SK-N-SH treated with all-trans-retinoic acid at 6 μM for 48 hours (cell line): ENCODE measurements around the gene CLK2.
"Not testable (repeated sequence)": the region's sequence is repeated elsewhere in the genome, so short reads cannot be mapped to it uniquely, and the experiment has no call there.

Experiments
- ATAC-seq: fragments of 200-7000 bp; cut with Tn5 transposase; 3 replicates; pipeline ENCODE4 v1.9.1; 2020; ENCODE audit warnings: mild to moderate bottlenecking, moderate library complexity
- ARNTL ChIP-seq: fragments of 450-650 bp; formaldehyde crosslinking; IDR thresholded peaks from 2 replicates; pipeline ENCODE4 v1.5.0; 2020; ENCODE audit warnings: low read depth, mild to moderate bottlenecking, moderate library complexity, borderline replicate concordance
- BACH2 ChIP-seq: fragments of 250-450 bp; sonication (Bioruptor Pico); IDR thresholded peaks from 2 replicates; pipeline ENCODE4 v1.9.0; 2021; ENCODE audit warnings: mild to moderate bottlenecking, borderline replicate concordance
- ESRRG ChIP-seq: fragments of 250-450 bp; sonication (Bioruptor Pico); IDR thresholded peaks from 2 replicates; pipeline ENCODE4 v1.6.1; 2021; ENCODE audit warnings: mild to moderate bottlenecking
- OSR1 ChIP-seq: fragments of 250-450 bp; sonication (Bioruptor Pico); IDR thresholded peaks from 2 replicates; pipeline ENCODE4 v1.8.0; 2022; ENCODE audit warnings: moderate library complexity, mild to moderate bottlenecking, inconsistent platforms
- PPARA ChIP-seq: fragments of 250-450 bp; sonication (Bioruptor Pico); IDR thresholded peaks from 2 replicates; pipeline ENCODE4 v1.5.0; 2020; ENCODE audit warnings: mild to moderate bottlenecking, borderline replicate concordance
- RARB ChIP-seq: fragments of 250-450 bp; sonication (Bioruptor Pico); IDR thresholded peaks from 2 replicates; pipeline ENCODE4 v1.8.0; 2021; ENCODE audit warnings: mild to moderate bottlenecking, moderate library complexity
- SNAI2 ChIP-seq: fragments of 250-450 bp; sonication (Bioruptor Pico); IDR thresholded peaks from 2 replicates; pipeline ENCODE4 v1.5.0; 2020; ENCODE audit warnings: mild to moderate bottlenecking, moderate library complexity
- TCF4 ChIP-seq: fragments of 250-450 bp; sonication (Bioruptor Pico); IDR thresholded peaks from 2 replicates; pipeline ENCODE4 v1.8.0; 2021; ENCODE audit warnings: mild to moderate bottlenecking, moderate library complexity, borderline replicate concordance
- TOX ChIP-seq: fragments of 250-450 bp; sonication (Bioruptor Pico); IDR thresholded peaks from 2 replicates; pipeline ENCODE4 v1.8.0; 2021; ENCODE audit warnings: mild to moderate bottlenecking, moderate library complexity, borderline replicate concordance
- ZFP3 ChIP-seq: fragments of 250-450 bp; sonication (Bioruptor Pico); IDR thresholded peaks from 2 replicates; pipeline ENCODE4 v1.5.0; 2020; ENCODE audit warnings: mild to moderate bottlenecking, moderate library complexity
- ZFP30 ChIP-seq: fragments of 450-650 bp; formaldehyde crosslinking; IDR thresholded peaks from 2 replicates; pipeline ENCODE4 v1.5.0; 2022; ENCODE audit warnings: mild to moderate bottlenecking, moderate library complexity
- ZNF70 ChIP-seq: fragments of 450-650 bp; formaldehyde crosslinking; IDR thresholded peaks from 2 replicates; pipeline ENCODE4 v1.5.0; 2020; ENCODE audit warnings: mild to moderate bottlenecking, moderate library complexity
- ZNF8 ChIP-seq: fragments of 450-650 bp; formaldehyde crosslinking; IDR thresholded peaks from 2 replicates; pipeline ENCODE4 v1.5.0; 2020; ENCODE audit warnings: mild to moderate bottlenecking, moderate library complexity
- TF ChIP-seq, protein P1 (sequence below): fragments of 250-450 bp; sonication (Bioruptor Pico); IDR thresholded peaks from 2 replicates; pipeline ENCODE4 v1.8.0; 2020; ENCODE audit warnings: mild to moderate bottlenecking, moderate library complexity, borderline replicate concordance
- TF ChIP-seq, protein P2 (sequence below): fragments of 250-450 bp; sonication (Bioruptor Pico); IDR thresholded peaks from 2 replicates; pipeline ENCODE4 v1.5.1; 2021; ENCODE audit warnings: mild to moderate bottlenecking, moderate library complexity
- TF ChIP-seq, protein P3 (sequence below): fragments of 250-450 bp; sonication (Bioruptor Pico); IDR thresholded peaks from 2 replicates; pipeline ENCODE4 v1.5.1; 2020; ENCODE audit warnings: low read depth, mild to moderate bottlenecking, moderate library complexity
- TF ChIP-seq, protein P4 (sequence below): fragments of 250-450 bp; sonication (Bioruptor Pico); IDR thresholded peaks from 2 replicates; pipeline ENCODE4 v1.5.0; 2020; ENCODE audit warnings: mild to moderate bottlenecking, moderate library complexity
- TF ChIP-seq, protein P5 (sequence below): fragments of 250-450 bp; sonication (Bioruptor Pico); IDR thresholded peaks from 2 replicates; pipeline ENCODE4 v1.8.0; 2021; ENCODE audit warnings: low read depth, mild to moderate bottlenecking, moderate library complexity, borderline replicate concordance

Gene CLK2

DNA sequence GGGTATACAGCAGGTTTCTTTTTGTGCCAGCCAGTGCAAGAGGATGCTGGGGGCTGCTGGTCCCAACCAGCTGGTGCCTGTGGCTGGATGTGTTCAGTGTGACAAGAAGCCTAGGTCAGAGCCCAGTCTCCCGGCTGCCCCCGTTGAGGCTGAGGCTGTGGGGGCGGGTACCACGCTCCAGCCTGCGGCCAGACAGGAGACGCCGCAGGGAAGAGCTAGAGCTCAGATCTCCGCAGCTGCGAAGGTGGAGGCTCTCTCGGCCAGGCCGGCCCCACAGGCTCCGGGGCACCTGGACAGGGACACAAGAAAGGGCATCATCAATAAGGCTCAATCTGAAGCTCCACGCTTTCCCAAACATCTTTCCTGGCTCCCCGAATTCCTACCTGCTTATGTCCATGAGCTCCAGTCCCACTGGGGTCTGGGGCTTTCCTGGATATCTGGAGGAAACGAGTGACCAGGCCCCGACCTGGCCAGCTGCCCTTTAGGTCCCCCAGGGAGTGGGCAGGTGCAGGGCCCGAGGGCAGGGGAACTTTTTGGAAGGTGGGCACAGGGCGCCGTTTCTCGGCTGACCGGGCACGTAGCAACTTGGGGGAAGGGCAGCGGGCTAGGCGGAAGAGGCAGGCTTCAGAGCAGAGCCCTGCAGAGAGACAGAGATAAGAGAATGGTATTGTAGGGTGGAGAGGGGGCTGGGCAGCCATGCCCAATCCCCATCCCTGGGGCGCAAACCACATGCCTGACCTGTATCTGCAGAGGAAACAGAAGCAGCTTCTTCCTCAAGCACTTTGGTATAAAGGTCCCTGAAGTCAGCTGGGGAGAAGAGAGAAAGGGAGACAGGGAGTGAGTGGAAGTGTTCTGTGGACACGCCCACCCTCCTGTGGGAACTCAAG lies 25.4 kb downstream of the CLK2 start:
- ATAC-seq = no peak
- TF ChIP-seq ZFP30 (CRISPR knock-in tag) (no peak), ESRRG (CRISPR knock-in tag) (no peak), ZFP3 (CRISPR knock-in tag) (no peak), TCF4 (CRISPR knock-in tag) (no peak), ZNF70 (no peak), PPARA (CRISPR knock-in tag) (no peak)
- TF ChIP-seq, protein P1, sequence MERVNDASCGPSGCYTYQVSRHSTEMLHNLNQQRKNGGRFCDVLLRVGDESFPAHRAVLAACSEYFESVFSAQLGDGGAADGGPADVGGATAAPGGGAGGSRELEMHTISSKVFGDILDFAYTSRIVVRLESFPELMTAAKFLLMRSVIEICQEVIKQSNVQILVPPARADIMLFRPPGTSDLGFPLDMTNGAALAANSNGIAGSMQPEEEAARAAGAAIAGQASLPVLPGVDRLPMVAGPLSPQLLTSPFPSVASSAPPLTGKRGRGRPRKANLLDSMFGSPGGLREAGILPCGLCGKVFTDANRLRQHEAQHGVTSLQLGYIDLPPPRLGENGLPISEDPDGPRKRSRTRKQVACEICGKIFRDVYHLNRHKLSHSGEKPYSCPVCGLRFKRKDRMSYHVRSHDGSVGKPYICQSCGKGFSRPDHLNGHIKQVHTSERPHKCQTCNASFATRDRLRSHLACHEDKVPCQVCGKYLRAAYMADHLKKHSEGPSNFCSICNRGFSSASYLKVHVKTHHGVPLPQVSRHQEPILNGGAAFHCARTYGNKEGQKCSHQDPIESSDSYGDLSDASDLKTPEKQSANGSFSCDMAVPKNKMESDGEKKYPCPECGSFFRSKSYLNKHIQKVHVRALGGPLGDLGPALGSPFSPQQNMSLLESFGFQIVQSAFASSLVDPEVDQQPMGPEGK (CRISPR knock-in tag) = no peak
- TF ChIP-seq, protein P2, sequence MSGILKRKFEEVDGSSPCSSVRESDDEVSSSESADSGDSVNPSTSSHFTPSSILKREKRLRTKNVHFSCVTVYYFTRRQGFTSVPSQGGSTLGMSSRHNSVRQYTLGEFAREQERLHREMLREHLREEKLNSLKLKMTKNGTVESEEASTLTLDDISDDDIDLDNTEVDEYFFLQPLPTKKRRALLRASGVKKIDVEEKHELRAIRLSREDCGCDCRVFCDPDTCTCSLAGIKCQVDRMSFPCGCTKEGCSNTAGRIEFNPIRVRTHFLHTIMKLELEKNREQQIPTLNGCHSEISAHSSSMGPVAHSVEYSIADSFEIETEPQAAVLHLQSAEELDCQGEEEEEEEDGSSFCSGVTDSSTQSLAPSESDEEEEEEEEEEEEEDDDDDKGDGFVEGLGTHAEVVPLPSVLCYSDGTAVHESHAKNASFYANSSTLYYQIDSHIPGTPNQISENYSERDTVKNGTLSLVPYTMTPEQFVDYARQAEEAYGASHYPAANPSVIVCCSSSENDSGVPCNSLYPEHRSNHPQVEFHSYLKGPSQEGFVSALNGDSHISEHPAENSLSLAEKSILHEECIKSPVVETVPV (CRISPR knock-in tag) = no peak
- TF ChIP-seq, protein P3, sequence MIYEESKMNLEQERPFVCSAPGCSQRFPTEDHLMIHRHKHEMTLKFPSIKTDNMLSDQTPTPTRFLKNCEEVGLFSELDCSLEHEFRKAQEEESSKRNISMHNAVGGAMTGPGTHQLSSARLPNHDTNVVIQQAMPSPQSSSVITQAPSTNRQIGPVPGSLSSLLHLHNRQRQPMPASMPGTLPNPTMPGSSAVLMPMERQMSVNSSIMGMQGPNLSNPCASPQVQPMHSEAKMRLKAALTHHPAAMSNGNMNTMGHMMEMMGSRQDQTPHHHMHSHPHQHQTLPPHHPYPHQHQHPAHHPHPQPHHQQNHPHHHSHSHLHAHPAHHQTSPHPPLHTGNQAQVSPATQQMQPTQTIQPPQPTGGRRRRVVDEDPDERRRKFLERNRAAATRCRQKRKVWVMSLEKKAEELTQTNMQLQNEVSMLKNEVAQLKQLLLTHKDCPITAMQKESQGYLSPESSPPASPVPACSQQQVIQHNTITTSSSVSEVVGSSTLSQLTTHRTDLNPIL (CRISPR knock-in tag) = no peak
- TF ChIP-seq, protein P4, sequence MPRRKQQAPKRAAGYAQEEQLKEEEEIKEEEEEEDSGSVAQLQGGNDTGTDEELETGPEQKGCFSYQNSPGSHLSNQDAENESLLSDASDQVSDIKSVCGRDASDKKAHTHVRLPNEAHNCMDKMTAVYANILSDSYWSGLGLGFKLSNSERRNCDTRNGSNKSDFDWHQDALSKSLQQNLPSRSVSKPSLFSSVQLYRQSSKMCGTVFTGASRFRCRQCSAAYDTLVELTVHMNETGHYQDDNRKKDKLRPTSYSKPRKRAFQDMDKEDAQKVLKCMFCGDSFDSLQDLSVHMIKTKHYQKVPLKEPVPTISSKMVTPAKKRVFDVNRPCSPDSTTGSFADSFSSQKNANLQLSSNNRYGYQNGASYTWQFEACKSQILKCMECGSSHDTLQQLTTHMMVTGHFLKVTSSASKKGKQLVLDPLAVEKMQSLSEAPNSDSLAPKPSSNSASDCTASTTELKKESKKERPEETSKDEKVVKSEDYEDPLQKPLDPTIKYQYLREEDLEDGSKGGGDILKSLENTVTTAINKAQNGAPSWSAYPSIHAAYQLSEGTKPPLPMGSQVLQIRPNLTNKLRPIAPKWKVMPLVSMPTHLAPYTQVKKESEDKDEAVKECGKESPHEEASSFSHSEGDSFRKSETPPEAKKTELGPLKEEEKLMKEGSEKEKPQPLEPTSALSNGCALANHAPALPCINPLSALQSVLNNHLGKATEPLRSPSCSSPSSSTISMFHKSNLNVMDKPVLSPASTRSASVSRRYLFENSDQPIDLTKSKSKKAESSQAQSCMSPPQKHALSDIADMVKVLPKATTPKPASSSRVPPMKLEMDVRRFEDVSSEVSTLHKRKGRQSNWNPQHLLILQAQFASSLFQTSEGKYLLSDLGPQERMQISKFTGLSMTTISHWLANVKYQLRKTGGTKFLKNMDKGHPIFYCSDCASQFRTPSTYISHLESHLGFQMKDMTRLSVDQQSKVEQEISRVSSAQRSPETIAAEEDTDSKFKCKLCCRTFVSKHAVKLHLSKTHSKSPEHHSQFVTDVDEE (CRISPR knock-in tag) = no peak
- TF ChIP-seq, protein P5, sequence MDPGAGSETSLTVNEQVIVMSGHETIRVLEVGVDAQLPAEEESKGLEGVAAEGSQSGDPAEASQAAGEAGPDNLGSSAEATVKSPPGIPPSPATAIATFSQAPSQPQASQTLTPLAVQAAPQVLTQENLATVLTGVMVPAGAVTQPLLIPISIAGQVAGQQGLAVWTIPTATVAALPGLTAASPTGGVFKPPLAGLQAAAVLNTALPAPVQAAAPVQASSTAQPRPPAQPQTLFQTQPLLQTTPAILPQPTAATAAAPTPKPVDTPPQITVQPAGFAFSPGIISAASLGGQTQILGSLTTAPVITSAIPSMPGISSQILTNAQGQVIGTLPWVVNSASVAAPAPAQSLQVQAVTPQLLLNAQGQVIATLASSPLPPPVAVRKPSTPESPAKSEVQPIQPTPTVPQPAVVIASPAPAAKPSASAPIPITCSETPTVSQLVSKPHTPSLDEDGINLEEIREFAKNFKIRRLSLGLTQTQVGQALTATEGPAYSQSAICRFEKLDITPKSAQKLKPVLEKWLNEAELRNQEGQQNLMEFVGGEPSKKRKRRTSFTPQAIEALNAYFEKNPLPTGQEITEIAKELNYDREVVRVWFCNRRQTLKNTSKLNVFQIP (CRISPR knock-in tag) = no peak

DNA sequence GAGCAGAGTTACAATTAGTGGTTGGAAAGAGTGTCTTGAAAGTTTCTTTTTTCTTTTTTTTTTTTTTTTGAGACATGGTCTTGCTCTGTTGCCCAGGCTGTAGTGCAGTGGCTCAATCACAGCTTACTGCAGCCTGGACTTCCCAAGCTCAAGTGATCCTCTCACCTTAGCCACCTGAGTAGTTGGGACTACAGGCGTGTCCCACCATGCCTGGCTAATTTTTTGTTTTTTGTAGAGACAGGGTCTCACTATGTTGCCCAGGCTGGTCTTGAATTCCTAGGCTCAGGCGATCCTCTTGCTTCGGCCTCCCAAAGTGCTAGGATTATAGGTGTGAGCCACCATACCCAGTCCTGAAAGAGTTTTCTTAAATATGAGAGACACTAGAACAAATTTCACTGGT lies 26.5 kb downstream of the CLK2 start:
- ATAC-seq = not testable (repeated sequence)

DNA sequence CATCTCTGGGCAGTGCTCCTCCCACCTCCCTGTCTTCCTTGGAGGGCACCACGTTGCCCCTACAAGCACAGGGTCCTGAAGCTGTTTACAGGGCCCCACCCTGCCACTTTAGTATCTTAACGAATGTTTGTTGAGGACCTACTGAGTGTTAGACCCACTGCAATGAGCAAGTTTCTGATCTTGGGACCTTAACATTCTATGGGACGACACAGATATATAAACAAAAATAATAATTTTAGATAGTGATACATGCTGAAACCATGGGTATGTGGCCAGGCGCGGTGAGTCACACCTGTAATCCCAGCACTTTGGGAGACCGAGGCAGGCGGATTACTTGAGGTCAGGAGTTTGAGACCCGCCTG lies 28.2 kb downstream of the CLK2 start:
- no peak for ATAC-seq
- no peak for TF ChIP-seq ZFP30 (CRISPR knock-in tag)
- TF ChIP-seq, protein P3 (CRISPR knock-in tag) = no peak
- TF ChIP-seq ARNTL (CRISPR knock-in tag) = no peak
- no peak for TF ChIP-seq ZFP3 (CRISPR knock-in tag)
- no peak for TF ChIP-seq ZNF70
- TF ChIP-seq, protein P4 (CRISPR knock-in tag) = no peak
- no peak for TF ChIP-seq TOX (CRISPR knock-in tag)
- no peak for TF ChIP-seq BACH2 (CRISPR knock-in tag)
- TF ChIP-seq, protein P5 (CRISPR knock-in tag) = no peak
- TF ChIP-seq RARB (CRISPR knock-in tag) = no peak
- TF ChIP-seq, protein P2 (CRISPR knock-in tag) = no peak
- no peak for TF ChIP-seq ZNF8
- no peak for TF ChIP-seq SNAI2
- no peak for TF ChIP-seq OSR1 (CRISPR knock-in tag)
- no peak for TF ChIP-seq TCF4 (CRISPR knock-in tag)
